DMS153 treated with DMSO at 0.1 percent for 48 hours (cell line): Measurements from ENCODE around the gene ZNF275.
"Not testable (repeated sequence)": the region's sequence is repeated elsewhere in the genome, so short reads cannot be mapped to it uniquely, and the experiment has no call there.

Experiments used
- DNase-seq: peaks from one replicate; lab custom pipeline; 2025; ENCODE audit not compliant: unreplicated experiment; lab: John Stamatoyannopoulos, UW

The ZNF275 gene

DNA sequence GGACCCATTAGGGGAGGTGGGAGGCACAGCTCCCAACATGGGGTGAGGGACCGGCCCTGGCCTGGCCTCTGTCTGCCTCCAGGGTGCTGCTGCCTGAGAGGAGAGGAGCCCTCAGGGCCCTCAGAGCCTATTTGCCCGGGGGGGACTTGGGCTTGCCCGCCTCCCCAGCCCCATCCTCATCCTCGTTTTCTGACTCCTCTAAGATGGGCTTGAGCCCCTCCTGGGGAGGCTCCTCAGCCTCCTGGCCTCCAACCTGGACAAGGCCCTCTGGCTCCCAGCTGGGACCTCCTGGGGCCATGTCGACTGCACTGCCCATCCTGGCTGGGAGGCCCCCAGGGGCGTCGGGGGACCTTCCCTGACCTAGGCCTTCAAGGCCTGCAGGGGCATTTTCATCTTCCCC is 15.1 kb upstream of the ZNF275 start:
- no peak for DNase-seq

DNA sequence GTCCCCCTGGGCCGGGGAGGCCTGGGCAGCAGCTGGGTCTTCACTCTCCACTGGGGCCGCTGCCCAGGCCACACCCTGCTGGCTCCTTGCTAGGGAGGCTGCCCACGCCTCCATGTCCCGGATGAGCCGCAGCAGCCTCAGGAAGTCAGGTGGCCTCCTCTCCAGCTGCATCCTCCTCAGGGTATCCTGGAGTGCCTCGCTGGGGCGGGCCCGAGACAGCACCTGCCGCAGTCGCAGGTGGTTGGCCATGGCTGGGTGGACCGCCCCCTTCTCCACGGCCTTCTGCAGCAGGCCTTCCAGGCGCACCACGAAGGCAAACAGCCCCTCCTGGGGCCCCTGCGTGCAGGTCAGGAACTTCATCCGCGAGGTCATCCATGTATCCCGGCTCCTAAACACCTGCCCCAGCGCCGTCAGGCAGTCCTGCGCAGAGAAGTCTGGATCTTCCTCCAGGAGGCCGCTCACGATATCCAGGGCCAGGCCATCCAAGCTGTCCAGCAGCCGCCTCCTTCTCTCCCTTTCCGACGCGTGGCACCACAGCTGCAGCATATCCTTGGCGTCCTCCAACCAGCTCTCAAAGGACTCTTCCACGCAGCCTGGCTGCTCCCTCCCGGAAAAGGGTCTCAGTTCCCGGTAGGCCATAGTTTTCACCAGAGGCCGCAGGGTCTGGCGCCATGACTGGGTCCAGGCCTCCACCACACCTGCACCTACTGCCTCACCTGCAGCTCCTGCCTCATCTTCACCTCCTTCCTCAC is 14.5 kb upstream of the ZNF275 start:
- DNase-seq, result no peak

GRCh38 chrX:153320047-153320443 is 13.9 kb upstream of the ZNF275 start:
- not testable (repeated sequence) for DNase-seq

- DNase-seq, result no peak
These were observed 13.3 kb upstream of the ZNF275 start for GRCh38 chrX:153320555-153321184.

- no peak for DNase-seq
These were observed 12.4 kb upstream of the ZNF275 start, which contains the start of gene PNMA6F for GRCh38 chrX:153321381-153322124. TSS of gene PNMA6F (minus strand) at chrX:153321767. CDS start at chrX:153320674, 1,093 bp downstream.

GRCh38 chrX:153327561-153327960 is 6.4 kb upstream of the ZNF275 start:
- DNase-seq, result no peak

GRCh38 chrX:153333266-153333665 is 687 bp upstream of the ZNF275 start:
- no peak for DNase-seq

DNA sequence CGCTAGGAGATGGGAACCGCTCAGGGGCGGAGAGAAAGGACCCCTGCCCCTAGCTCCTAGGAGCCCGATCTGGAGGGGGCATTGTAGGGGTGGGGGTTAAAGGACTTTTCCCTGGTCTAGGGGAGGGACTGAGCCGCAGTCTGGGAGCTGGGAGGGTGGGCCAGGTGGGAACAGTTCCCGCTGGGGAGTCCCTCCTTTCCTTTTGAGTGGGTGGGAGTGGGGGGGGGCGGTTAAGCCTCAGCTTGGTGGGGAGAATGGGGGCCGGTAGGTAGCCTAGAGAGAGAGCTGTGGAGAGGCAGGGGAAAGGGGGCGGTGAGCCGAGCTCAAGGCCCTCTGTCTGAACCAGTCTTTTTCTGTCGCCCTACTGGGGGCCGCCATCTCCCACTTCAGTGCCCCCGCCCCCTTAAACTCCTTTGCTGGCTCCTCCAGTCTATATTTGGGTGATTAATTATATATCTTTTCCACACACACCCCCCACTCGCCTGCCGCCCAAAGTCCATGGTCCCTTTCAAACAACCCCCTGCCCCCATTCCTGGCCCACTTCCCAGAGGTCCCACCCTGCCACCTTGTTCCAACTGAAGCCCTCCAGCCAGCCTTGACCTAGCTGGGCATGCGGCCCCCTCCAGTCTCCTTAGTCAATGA is 822 bp downstream of the ZNF275 start:
- DNase-seq, result no peak

GRCh38 chrX:153336121-153336894 is 2.4 kb downstream of the ZNF275 start:
- no peak for DNase-seq

GRCh38 chrX:153336988-153337387 is 3.0 kb downstream of the ZNF275 start:
- no peak for DNase-seq

GRCh38 chrX:153338836-153339235 is 4.9 kb downstream of the ZNF275 start:
- DNase-seq, result no peak

GRCh38 chrX:153339662-153340061 is 5.7 kb downstream of the ZNF275 start:
- DNase-seq, result no peak

GRCh38 chrX:153340111-153340510 is 6.2 kb downstream of the ZNF275 start:
- DNase-seq, result no peak

DNA sequence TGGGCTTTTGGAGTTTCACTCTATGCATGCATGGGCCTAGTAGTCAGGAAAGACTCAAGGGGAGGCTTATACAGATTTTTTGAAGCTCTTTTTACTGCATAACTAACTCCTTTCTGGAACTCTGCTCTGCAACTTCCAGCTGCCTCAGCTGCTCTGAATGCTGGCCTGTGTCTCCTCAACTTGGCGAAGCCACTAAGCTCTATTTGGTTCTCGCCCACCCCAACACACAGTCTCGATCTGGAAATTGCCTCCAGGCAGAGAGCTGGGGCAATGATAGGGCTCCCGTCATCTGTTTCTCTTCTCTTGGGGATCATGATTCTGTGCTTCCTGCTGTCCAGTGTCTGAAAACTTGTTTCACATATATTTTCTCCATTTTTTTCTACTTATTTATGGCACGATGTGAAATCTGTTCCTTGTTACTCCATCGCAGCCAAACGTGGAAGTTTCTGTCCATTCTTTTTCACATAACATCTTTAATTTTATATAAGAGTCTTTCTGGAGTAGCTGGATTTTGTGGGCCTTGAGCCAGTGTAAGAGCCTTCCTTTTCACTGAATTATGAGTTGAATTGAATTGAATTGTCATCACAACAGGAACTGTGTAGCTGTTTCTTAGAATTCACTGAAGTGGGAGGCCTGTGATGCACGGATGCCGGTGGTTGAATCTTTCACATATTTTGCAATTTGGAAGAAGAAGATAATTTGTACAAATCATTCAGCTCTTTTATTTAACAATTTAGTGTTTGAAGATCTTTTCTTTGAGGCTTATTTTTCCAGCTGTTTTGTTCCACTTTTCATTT is 9.0 kb downstream of the ZNF275 start:
- DNase-seq, result no peak

- no peak for DNase-seq
These were observed 9.7 kb downstream of the ZNF275 start for GRCh38 chrX:153343674-153344073.

- DNase-seq, result no peak
These were observed 13.6 kb downstream of the ZNF275 start for GRCh38 chrX:153347530-153347929.

GRCh38 chrX:153348421-153348820 is 14.5 kb downstream of the ZNF275 start:
- DNase-seq, result no peak

GRCh38 chrX:153349952-153350351 is 16.0 kb downstream of the ZNF275 start:
- DNase-seq, result no peak

DNA sequence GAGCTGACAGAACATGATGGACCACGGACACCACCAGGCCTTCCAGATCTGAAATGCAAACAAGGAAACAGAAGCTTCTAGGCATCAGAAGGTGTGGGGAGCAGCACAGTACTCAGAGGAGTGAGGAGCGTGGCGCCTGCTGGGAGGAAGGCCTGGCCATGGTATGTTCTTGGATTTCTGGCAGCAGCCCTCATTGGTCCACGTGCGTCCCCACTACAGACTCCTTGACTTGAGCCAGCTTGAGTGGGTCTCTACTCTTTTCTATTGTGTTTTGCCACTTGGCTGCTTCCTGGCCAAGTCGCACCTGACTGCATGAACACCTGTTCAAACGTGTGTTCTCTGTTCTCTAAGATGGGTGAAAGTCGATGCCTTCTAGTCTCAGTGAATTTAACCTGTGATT is 18.0 kb downstream of the ZNF275 start:
- no peak for DNase-seq

DNA sequence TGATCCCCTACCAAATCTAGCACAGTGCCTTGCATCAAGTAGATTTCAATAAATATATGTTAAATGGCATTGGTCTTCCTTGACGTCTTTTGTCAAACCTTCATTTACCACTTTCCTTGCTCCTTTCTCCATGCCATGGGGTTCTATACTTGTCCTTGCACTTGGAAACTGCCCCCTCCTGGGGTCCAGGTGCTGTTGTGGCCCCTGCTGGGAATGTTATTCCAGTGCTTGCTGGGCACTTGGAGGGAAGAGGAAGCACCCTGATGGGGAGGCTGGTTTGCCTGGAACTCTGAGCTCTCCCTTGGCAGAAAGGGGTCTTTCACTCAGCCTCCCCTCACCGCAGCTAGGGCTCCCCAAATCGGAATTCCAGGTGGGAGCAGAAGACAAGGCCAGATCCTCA is 18.9 kb downstream of the ZNF275 start:
- no peak for DNase-seq
